Measurements from ENCODE around the gene RPS21. TPM values are rescaled to one million over a fixed set of nuclear protein-coding genes. Genes with fewer than 3 reads are reported as not detected.
"Not testable (repeated sequence)": the region's sequence is repeated elsewhere in the genome, so short reads cannot be mapped to it uniquely, and the experiment has no call there.

Gene RPS21
- total and polyA plus RNA-seq, 9 donors: 1,129 to 1,597 (median 1,431) TPM

- DNase-seq: no peak
Observed at GRCh38 chr20:62370115-62370806, 16.6 kb upstream of the RPS21 start.

GRCh38 chr20:62370807-62371587 is 15.9 kb upstream of the RPS21 start:
- no peak for DNase-seq
- H3K27ac ChIP-seq (ENCODE audit: low read length): no peak overlapping the region
- H3K4me3 ChIP-seq (ENCODE audit: low read length): no peak overlapping the region
- peaks cover 72% of the 10 kb centered on the region for H3K4me1 ChIP-seq (ENCODE audit: control insufficient read depth, insufficient read depth, low read length)
- H3K9me3 ChIP-seq (replicated peaks; ENCODE audit: control insufficient read depth, low read depth, low read length): no peaks in the 10 kb centered on the region
- peaks cover 19% of the 10 kb centered on the region for H3K27me3 ChIP-seq (ENCODE audit: control insufficient read depth, insufficient read depth, low read length)
- H3K36me3 ChIP-seq (ENCODE audit: control insufficient read depth, insufficient read depth, low read length): no peaks in the 10 kb centered on the region
- WGBS (ENCODE audit: insufficient coverage): 60% methylated on average over 15 of the region's 18 CpGs

More at GRCh38 chr20:62370115-62370806, 16.6 kb upstream of the RPS21 start:
- Histone ChIP-seq H3K4me3 (ENCODE audit: low read length) (no peak overlapping the region), H3K9me3 (replicated peaks; ENCODE audit: control insufficient read depth, low read depth, low read length) (no peaks in the 10 kb centered on the region), H3K4me1 (ENCODE audit: control insufficient read depth, insufficient read depth, low read length) (peaks cover 72% of the 10 kb centered on the region), H3K27me3 (ENCODE audit: control insufficient read depth, insufficient read depth, low read length) (peaks cover 22% of the 10 kb centered on the region), H3K27ac (ENCODE audit: low read length) (peak overlapping the region; percentile 17), H3K36me3 (ENCODE audit: control insufficient read depth, insufficient read depth, low read length) (no peaks in the 10 kb centered on the region)
- WGBS (ENCODE audit: insufficient coverage): 49% methylated on average over 15 of the region's 19 CpGs

GRCh38 chr20:62371588-62372041 is 15.3 kb upstream of the RPS21 start:
- no peak for DNase-seq
- peaks cover 72% of the 10 kb centered on the region for H3K4me1 ChIP-seq (ENCODE audit: control insufficient read depth, insufficient read depth, low read length)

GRCh38 chr20:62372042-62372993 is 14.6 kb upstream of the RPS21 start:
- 74% methylated on average over 27 of the region's 29 CpGs for WGBS (ENCODE audit: insufficient coverage)
- Histone ChIP-seq H3K4me1 (ENCODE audit: control insufficient read depth, insufficient read depth, low read length) (peaks cover 78% of the 10 kb centered on the region), H3K4me3 (ENCODE audit: low read length) (no peak overlapping the region), H3K27ac (ENCODE audit: low read length) (no peak overlapping the region), H3K27me3 (ENCODE audit: control insufficient read depth, insufficient read depth, low read length) (peaks cover 17% of the 10 kb centered on the region), H3K9me3 (replicated peaks; ENCODE audit: control insufficient read depth, low read depth, low read length) (no peaks in the 10 kb centered on the region), H3K36me3 (ENCODE audit: control insufficient read depth, insufficient read depth, low read length) (no peaks in the 10 kb centered on the region)
- DNase-seq: no peak

More at GRCh38 chr20:62371588-62372041, 15.3 kb upstream of the RPS21 start:
- WGBS (ENCODE audit: insufficient coverage): 80% methylated on average over 1 of the region's 8 CpGs
- Histone ChIP-seq H3K27ac (ENCODE audit: low read length) (no peak overlapping the region), H3K36me3 (ENCODE audit: control insufficient read depth, insufficient read depth, low read length) (no peaks in the 10 kb centered on the region), H3K4me3 (ENCODE audit: low read length) (no peak overlapping the region), H3K9me3 (replicated peaks; ENCODE audit: control insufficient read depth, low read depth, low read length) (no peaks in the 10 kb centered on the region), H3K27me3 (ENCODE audit: control insufficient read depth, insufficient read depth, low read length) (peaks cover 17% of the 10 kb centered on the region)

- peaks cover 78% of the 10 kb centered on the region for H3K4me1 ChIP-seq (ENCODE audit: control insufficient read depth, insufficient read depth, low read length)
- WGBS (ENCODE audit: insufficient coverage): 89% methylated on average over 21 of the region's 40 CpGs
- H3K27ac ChIP-seq (ENCODE audit: low read length): not testable (repeated sequence)
Observed at GRCh38 chr20:62373631-62374179, 13.2 kb upstream of the RPS21 start.

GRCh38 chr20:62374331-62375152 is 12.4 kb upstream of the RPS21 start:
- DNase-seq: no peak
- Histone ChIP-seq H3K4me3 (ENCODE audit: low read length) (no peak overlapping the region), H3K36me3 (ENCODE audit: control insufficient read depth, insufficient read depth, low read length) (no peaks in the 10 kb centered on the region), H3K4me1 (ENCODE audit: control insufficient read depth, insufficient read depth, low read length) (peaks cover 70% of the 10 kb centered on the region), H3K27me3 (ENCODE audit: control insufficient read depth, insufficient read depth, low read length) (peaks cover under 1% of the 10 kb centered on the region), H3K9me3 (replicated peaks; ENCODE audit: control insufficient read depth, low read depth, low read length) (no peaks in the 10 kb centered on the region), H3K27ac (ENCODE audit: low read length) (no peak overlapping the region)
- WGBS (ENCODE audit: insufficient coverage): 44% methylated on average over 14 of the region's 24 CpGs

More at GRCh38 chr20:62373631-62374179, 13.2 kb upstream of the RPS21 start:
- H3K36me3 ChIP-seq (ENCODE audit: control insufficient read depth, insufficient read depth, low read length); DNase-seq; H3K4me3 ChIP-seq (ENCODE audit: low read length); H3K27me3 ChIP-seq (ENCODE audit: control insufficient read depth, insufficient read depth, low read length); H3K9me3 ChIP-seq (replicated peaks; ENCODE audit: control insufficient read depth, low read depth, low read length): not testable (repeated sequence)

- Histone ChIP-seq H3K4me1 (ENCODE audit: control insufficient read depth, insufficient read depth, low read length) (peaks cover 58% of the 10 kb centered on the region), H3K27ac (ENCODE audit: low read length) (peak overlapping the region; percentile 64), H3K4me3 (ENCODE audit: low read length) (no peak overlapping the region), H3K36me3 (ENCODE audit: control insufficient read depth, insufficient read depth, low read length) (no peaks in the 10 kb centered on the region), H3K9me3 (replicated peaks; ENCODE audit: control insufficient read depth, low read depth, low read length) (no peaks in the 10 kb centered on the region), H3K27me3 (ENCODE audit: control insufficient read depth, insufficient read depth, low read length) (no peaks in the 10 kb centered on the region)
- WGBS (ENCODE audit: insufficient coverage): 40% methylated on average over 18 of the region's 26 CpGs
- peak; percentile 67 for DNase-seq
Observed at GRCh38 chr20:62376112-62377063, 10.5 kb upstream of the RPS21 start.

GRCh38 chr20:62377064-62377461 is 9.8 kb upstream of the RPS21 start:
- H3K4me3 ChIP-seq (ENCODE audit: low read length): no peak overlapping the region
- peaks cover 55% of the 10 kb centered on the region for H3K4me1 ChIP-seq (ENCODE audit: control insufficient read depth, insufficient read depth, low read length)
- H3K27ac ChIP-seq (ENCODE audit: low read length): peak overlapping the region; percentile 64
- WGBS (ENCODE audit: insufficient coverage): 77% methylated on average over 12 of the region's 17 CpGs
- H3K27me3 ChIP-seq (ENCODE audit: control insufficient read depth, insufficient read depth, low read length): no peaks in the 10 kb centered on the region
- no peak for DNase-seq
- H3K36me3 ChIP-seq (ENCODE audit: control insufficient read depth, insufficient read depth, low read length): no peaks in the 10 kb centered on the region
- no peaks in the 10 kb centered on the region for H3K9me3 ChIP-seq (replicated peaks; ENCODE audit: control insufficient read depth, low read depth, low read length)
